HG02588 (cell line): ENCODE measurements around the gene ZDHHC14.

ENCODE experiments used
- ATAC-seq: cut with Tn5 transposase; IDR thresholded peaks from one replicate; pipeline ENCODE4 v1.9.1; 2021; ENCODE audit warnings: mild to moderate bottlenecking, moderate library complexity; ENCODE audit not compliant: unreplicated experiment

The ZDHHC14 gene

DNA sequence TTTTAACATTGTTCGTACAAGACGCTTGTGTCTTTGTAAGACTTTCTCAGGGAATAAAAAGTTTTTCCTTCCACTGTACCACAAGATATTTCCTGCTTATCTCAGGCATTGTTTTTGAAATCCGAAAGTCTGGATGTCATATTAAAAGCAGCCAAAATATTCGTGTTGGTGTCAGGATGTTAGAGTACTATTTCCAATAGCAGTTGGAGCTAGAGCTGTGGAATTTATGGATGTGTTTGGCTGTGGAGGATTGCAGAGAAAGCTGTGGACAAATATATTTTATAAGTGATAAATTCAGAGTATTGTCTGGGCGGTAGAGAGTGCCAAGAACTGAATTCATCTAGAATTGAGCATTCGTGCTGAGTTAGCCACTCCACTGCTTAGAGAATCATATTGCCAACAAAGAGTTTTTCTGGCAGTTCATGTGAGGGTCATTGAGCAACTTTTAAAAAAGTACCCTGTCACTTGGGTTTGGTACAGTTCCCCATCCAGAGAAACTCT lies 57.7 kb downstream of the ZDHHC14 start:
- no peak for ATAC-seq

DNA sequence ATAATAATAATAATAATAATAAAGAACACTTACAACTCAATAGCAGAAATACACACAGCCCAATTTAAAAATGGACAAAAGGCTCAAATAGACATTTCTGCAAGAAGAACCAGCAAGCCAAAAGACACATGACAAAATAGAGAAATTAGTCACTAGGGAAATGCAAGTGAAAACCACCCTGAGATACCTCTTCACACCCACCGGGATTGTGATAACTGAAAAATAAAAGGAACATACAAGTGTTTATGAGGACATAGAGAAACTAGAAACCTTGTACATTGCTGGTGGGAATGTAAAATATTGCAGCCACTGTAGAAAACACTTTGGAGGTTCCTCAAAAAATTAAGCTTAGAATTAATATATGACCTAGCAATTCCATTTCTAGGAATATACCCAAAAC lies 59.2 kb downstream of the ZDHHC14 start:
- ATAC-seq: no peak

DNA sequence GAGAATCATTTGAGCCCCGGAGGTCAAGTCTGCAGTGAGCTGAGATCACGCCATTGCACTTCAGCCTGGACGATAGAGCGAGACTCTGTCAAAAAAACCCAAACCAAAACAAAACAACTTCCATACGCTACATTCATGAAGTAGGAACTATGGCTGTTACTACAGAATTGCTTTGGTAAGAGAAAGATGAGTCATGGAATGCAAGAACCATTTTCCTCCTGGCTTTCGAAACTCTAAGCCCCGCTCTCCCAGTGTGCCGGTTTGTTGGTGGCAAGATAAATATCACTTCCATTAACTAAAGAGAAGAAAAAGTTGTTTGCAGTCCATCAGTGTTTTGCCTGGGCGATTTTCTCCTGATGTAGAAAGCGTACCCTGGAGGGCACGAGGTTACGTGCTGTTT lies 61.3 kb downstream of the ZDHHC14 start:
- no peak for ATAC-seq

GRCh38 chr6:157443066-157443800 lies 62.2 kb downstream of the ZDHHC14 start:
- ATAC-seq: peak; percentile 90

GRCh38 chr6:157445277-157446009 lies 64.5 kb downstream of the ZDHHC14 start:
- no peak for ATAC-seq

DNA sequence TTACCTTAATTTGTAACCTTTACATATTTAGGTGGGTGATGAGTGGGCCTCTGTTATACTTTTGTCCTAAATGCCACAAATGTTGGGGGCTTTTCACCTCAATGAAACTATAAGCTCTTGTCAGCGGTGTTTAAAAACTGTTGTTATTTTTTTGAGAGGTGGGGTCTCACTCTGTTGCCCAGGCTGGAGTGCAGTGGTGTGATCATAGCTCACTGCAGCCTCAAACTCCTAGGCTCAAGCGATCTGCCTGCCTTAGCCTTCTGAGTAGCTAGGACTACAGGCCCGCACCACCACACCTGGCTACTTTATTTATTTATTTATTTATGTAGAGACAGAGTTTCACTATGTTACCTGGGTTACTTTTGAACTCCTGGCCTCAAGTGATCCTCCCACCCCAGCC lies 66.7 kb downstream of the ZDHHC14 start:
- no peak for ATAC-seq

DNA sequence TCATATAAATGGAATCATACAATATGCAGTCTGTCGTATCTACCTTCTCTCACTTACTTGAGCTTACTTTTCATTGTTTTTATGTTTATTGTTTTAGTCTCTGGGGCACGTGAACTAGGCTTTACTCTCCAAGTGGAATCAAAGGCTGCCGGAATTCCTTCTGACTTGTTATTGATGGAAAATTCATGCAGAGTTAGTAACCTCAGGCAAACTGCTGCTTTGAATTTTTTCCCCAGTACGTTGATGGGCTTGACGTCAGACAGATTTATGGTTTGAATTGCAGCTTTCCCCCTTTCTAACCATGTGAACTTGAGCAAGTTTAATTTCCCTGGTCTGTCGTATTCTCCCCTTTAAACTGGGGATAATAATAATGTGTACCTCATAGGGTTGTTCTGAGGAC lies 68.6 kb downstream of the ZDHHC14 start:
- ATAC-seq: no peak

DNA sequence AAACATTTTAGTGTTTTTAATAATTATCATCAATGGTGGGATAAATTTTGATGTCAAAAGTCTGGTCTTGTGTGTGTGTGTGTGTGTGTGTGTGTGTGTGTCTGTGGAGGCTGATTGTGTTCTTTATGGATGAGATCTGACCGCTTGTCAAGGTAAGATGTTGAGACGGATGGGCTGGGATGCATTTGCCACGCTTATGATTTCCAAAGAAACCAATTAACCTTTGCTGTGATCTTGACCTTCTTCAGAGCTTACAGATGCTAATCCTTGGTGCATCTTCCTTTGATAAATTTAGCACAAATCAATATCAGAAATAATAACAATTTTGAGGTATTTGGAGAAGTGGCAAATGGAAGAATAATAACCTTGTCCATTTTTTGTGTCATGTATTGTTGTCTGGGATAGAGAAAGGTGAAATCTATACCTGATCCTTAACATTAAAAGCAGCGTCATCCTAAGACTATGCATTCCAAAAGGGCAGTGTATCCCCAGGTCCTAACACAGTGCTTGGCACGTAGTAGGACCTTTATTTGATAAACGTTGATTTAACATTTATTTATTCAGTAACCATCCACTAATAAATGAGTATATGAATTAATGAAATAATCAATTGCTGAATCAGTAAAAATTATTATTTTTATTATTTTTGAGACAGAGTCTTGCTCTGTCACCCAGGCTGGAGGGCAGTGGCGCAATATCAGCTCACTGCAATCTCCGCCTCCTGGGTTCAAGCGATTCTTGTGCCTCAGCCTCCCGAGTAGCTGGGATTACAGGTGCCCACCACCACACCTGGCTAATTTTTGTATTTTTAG lies 70.1 kb downstream of the ZDHHC14 start:
- no peak for ATAC-seq

- no peak for ATAC-seq
These were observed 71.1 kb downstream of the ZDHHC14 start for GRCh38 chr6:157452096-157452495.

DNA sequence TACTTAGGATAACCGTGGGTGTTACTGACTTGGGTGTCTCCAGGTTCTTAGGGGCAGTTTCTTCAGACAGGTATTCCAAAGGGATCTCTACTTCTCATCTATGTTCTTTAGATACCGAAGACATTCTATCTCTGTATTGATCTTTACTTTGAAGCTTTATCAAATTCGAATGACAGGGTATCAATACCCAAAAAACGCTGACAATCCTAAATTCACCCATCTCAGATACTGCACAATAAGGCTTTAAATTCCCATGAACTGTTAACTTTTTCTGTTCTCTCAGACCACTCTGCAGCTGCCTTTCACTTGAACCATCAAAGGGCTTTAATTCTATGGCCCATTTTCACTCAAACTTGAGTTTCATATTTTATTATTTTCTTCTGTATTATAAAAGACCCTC lies 72.1 kb downstream of the ZDHHC14 start:
- no peak for ATAC-seq

GRCh38 chr6:157453978-157454377 lies 73.0 kb downstream of the ZDHHC14 start:
- no peak for ATAC-seq

GRCh38 chr6:157454762-157455714 lies 74.0 kb downstream of the ZDHHC14 start:
- ATAC-seq: no peak

GRCh38 chr6:157455731-157456523 lies 74.9 kb downstream of the ZDHHC14 start:
- no peak for ATAC-seq

GRCh38 chr6:157456524-157456829 lies 75.5 kb downstream of the ZDHHC14 start:
- peak; percentile 46 for ATAC-seq

GRCh38 chr6:157457787-157458186 lies 76.8 kb downstream of the ZDHHC14 start:
- no peak for ATAC-seq

GRCh38 chr6:157459327-157459726 lies 78.3 kb downstream of the ZDHHC14 start:
- ATAC-seq: no peak

GRCh38 chr6:157460182-157460999 lies 79.4 kb downstream of the ZDHHC14 start:
- peak; percentile 16 for ATAC-seq

DNA sequence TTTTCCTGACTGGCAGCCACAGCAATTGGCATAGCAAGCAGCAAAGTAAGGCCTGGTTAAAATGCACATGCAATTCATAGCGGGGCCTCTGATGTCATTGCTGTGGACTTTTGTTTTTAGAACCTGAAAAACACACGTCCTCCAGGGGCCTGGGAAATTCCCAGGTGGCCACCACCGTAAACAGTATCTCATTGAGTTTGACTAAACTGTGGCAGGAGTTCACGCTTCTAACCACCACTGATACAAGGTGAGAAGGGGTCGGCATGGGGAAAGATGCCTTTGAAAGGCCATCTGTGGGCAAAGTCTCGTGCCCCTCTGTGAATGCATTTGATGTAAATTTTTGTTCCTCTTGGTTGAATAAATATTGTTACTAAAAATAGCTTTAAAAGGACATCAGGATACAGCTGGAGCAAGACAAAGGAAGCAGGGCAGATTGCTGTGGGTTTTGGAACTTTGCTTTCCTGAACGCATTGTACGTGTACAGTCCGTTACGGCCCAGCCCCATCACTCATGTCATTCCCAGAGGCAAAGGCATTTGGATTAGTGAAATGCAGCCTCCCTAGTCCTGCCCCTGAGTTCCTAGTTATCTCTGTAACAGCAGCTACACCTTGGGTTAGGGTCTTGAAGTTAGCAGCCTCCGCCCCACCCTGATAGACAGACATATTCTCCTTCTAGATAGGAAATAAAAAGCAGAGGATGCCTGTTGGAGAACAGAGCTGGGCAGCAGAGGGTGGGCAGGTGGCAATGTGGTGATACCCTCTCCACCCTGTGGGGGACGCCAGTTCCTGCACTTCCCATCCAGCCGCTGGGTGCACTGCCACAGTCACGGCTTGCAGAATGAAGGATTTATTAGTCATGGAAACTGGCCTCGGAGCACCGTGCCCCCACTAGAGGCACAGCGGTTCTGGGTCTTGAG lies 80.3 kb downstream of the ZDHHC14 start:
- ATAC-seq: peak; percentile 57
